Small intestine (tissue), 7 donors: ENCODE measurements around the gene COP1. TPM values are rescaled to one million over a fixed set of nuclear protein-coding genes. Genes with fewer than 3 reads are reported as not detected.
"Not testable (repeated sequence)": the region's sequence is repeated elsewhere in the genome, so short reads cannot be mapped to it uniquely, and the experiment has no call there.

Source experiments
- DNase-seq, 2 donors: peaks; one replicate each; pipeline versions ENCODE4 v3.0.0 to v3.0.0-alpha.2; 2013
- FAIRE-seq: peaks from 2 replicates; lab custom pipeline; 2012; peaks lifted over from hg19 to GRCh38; lab: Jason Lieb, UNC
- H3K27ac ChIP-seq, 3 donors: one replicate each; pipeline ENCODE4 v1.5.1; 2013; ENCODE audit warnings: low read length in 2 of 3, mild to moderate bottlenecking in 2 of 3, control low read depth in 1 of 3, inconsistent platforms in 1 of 3, low read depth in 1 of 3, moderate library complexity in 1 of 3
- H3K27me3 ChIP-seq, 3 donors: one replicate each; pipeline ENCODE4 v1.6.1; 2013; ENCODE audit warnings: low read length in 3 of 3, inconsistent platforms in 1 of 3; ENCODE audit not compliant: control insufficient read depth in 3 of 3, insufficient read depth in 3 of 3
- H3K36me3 ChIP-seq, 3 donors: one replicate each; pipeline ENCODE4 v1.6.1; 2013; ENCODE audit warnings: low read length in 3 of 3, inconsistent platforms in 1 of 3, low read depth in 1 of 3, mild to moderate bottlenecking in 1 of 3, moderate library complexity in 1 of 3; ENCODE audit not compliant: control insufficient read depth in 3 of 3, insufficient read depth in 2 of 3
- H3K4me1 ChIP-seq, 3 donors: one replicate each; pipeline ENCODE4 v1.6.1; 2013; ENCODE audit warnings: low read length in 2 of 3, inconsistent platforms in 1 of 3, low read depth in 1 of 3, mild to moderate bottlenecking in 1 of 3, moderate library complexity in 1 of 3; ENCODE audit not compliant: control insufficient read depth in 3 of 3, insufficient read depth in 2 of 3
- H3K4me3 ChIP-seq, 3 donors: one replicate each; pipeline ENCODE4 v1.5.1; 2013; ENCODE audit warnings: low read length in 3 of 3, control low read depth in 1 of 3, inconsistent platforms in 1 of 3, low read depth in 1 of 3, mild to moderate bottlenecking in 1 of 3, moderate library complexity in 1 of 3
- H3K9me3 ChIP-seq, 2 donors: one replicate each; pipeline ENCODE4 v1.6.1; 2013; ENCODE audit warnings: low read depth in 1 of 2, low read length in 1 of 2; ENCODE audit not compliant: control insufficient read depth in 2 of 2, insufficient read depth in 1 of 2
- WGBS, 3 donors: extraction: QIAGEN DNeasy Blood & Tissue Kit; methylation state at CpG; one replicate each; pipeline ENCODE4 v1.1.7; 2013; 5-methylcytosine and 5-hydroxymethylcytosine counted together
- polyA plus RNA-seq, 4 donors: library from polyadenylated mRNA; stranded (reverse) in 3 of 4; unstranded in 1 of 4; fragments of 200-250 nt in 3 of 4; fragments of 120-200 nt in 1 of 4; gene quantifications; one replicate each; pipeline versions ENCODE4 v1.2.1 to v1.2.3, GENCODE V29; 2013
- donor health status: healthy with polysubstance abuse.
- donor health status: control.
- donor health status: control.
- donor health status: Bipolar disorder and iron deficiency.
- donor health status: healthy.

COP1 gene
- polyA plus RNA-seq, 4 donors: 34.2 to 68.4 (median 42.7) TPM

DNA sequence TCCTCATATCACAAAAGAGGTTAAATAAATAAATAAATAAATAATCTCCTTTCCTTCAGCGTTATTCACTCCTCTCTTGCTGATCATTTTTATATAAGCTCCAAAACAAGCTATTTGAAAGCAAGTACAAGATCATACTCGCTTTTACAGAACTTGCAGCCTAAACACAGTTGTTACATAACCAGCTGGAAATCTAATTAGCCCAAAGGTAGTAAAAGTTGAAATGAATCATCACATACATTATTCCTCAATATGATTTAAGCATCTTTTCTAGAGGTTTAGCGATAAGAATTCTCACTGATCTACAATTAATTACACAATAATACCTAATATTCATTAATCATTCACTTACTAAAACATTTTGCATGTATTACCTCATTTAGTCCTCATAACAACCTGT lies 160.2 kb downstream of the COP1 start:
- no peak for FAIRE-seq
- 57 to 91% (median 75%) methylated on average over 3 of the region's 3 CpGs for WGBS, 3 donors
- DNase-seq: peak in 1 of 2 donors; percentile 61

DNA sequence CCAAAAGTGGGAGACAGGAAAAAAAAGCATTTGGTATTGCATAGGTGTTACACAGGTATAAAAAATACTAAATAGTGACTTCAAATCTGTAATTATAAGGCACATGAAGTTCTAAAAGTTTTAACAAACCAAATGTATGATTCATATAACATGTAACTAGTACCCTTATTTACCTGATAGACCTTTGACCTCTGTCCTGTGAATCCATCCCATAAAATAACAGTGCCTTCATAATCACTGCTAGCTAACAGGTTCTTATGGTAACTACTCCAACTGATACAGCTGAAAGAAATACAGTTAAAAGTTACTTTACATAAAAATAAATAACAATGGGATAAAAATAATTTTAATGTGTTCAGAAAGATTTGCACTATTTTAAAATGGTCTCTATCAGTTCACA lies 163.5 kb downstream of the COP1 start:
- no peak overlapping the region for H3K27ac ChIP-seq
- no peaks in the 10 kb centered on the region for H3K9me3 ChIP-seq
- peak in 1 of 2 donors; percentile 54 for DNase-seq
- H3K27me3 ChIP-seq: no peaks in the 10 kb centered on the region
- no peak overlapping the region for H3K4me3 ChIP-seq
- FAIRE-seq: no peak
- H3K4me1 ChIP-seq: no peaks in the 10 kb centered on the region
- H3K36me3 ChIP-seq: peaks cover 0 to 25% (median 0%) of the 10 kb centered on the region in 3 donors

More for the DNA sequence above, 160.2 kb downstream of the COP1 start:
- no peak overlapping the region for H3K4me3 ChIP-seq
- H3K27ac ChIP-seq: no peak overlapping the region
- H3K36me3 ChIP-seq: peaks cover 0 to 12% (median 0%) of the 10 kb centered on the region in 3 donors
- no peaks in the 10 kb centered on the region for H3K9me3 ChIP-seq
- no peaks in the 10 kb centered on the region for H3K4me1 ChIP-seq
- no peaks in the 10 kb centered on the region for H3K27me3 ChIP-seq

DNA sequence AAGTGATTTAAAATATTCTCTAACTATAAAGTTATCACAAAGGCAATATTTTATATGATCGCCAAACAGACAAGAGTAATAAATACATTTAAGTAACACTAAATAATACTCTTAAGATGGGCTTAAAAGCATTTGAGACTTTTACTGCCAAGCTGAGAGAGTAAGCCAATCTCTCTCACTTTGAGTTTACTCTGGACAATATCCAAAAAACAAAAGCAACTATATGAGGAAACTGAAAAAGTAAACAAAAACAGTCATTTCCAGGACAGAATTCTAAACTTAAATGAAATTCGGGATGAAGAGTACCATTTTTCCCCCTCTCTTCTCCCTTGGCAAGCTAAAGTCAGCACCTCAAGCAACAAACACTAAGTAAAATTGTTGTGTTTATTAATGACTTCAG lies 173.2 kb downstream of the COP1 start:
- Histone ChIP-seq H3K27me3 (no peaks in the 10 kb centered on the region), H3K4me1 (peaks cover 0 to 2% (median 0%) of the 10 kb centered on the region in 3 donors), H3K9me3 (no peaks in the 10 kb centered on the region), H3K4me3 (no peak overlapping the region), H3K36me3 (peaks cover 0 to 7% (median 0%) of the 10 kb centered on the region in 3 donors), H3K27ac (no peak overlapping the region)
- DNase-seq (no peak), FAIRE-seq (no peak)
- 50 to 71% (median 58%) methylated on average over 2 of the region's 2 CpGs for WGBS, 3 donors

DNA sequence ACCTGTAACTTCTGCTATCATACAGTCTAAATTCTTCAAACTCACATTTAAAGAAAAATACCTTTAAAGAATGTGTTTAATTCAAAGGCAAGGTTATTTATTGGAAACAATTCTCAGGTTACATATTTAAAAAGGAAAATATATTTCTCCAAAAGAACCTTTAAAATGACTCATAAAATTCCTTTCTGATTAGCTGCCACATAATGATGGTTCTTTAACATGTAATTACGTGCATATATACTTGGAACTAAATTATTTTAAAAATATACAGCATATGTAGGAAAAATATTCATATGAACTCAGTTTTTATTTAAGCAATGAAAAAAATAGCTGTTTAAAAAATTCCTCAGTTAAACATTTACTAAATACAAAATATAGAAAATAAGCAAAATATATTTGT lies 173.6 kb downstream of the COP1 start:
- peak; percentile 94 for FAIRE-seq
- H3K4me3 ChIP-seq: no peak overlapping the region
- no peak overlapping the region for H3K27ac ChIP-seq
- H3K36me3 ChIP-seq: peaks cover 0 to 8% (median 2%) of the 10 kb centered on the region in 3 donors
- H3K4me1 ChIP-seq: peaks cover 0 to 2% (median 0%) of the 10 kb centered on the region in 3 donors
- 87 to 90% (median 89%) methylated on average over 1 of the region's 1 CpG for whole genome bisulfite sequencing, 3 donors
- H3K9me3 ChIP-seq: no peaks in the 10 kb centered on the region
- no peak for DNase-seq
- no peaks in the 10 kb centered on the region for H3K27me3 ChIP-seq

DNA sequence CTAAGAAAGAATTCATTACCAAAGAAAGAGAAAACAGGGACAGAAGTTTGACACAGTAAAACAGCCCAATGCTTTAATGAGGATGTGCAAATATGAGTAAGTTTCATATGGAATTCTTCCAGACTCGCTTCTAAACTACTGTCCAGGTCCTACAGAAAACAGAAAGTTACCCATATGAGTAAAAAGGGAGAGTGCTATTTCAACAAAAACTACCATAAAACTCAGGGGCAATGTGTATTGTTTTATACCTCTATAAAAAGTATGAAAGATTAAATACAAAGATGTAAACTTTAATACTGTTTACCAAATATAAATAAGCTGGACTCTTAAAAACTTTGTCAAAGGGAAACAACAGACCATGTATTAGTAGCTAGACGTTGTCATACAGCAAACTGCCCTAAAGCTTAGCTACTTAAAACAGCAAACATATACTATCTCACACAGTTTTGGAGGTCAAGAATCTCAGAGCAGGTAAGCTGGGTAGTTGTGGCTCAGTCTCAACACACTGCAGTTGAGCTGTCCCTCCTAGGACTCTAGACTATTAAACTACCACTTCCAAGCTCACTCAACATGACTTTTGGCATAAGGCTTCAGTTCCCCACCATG lies 174.9 kb downstream of the COP1 start:
- 79 to 90% (median 86%) methylated on average over 2 of the region's 2 CpGs for WGBS, 3 donors
- Histone ChIP-seq H3K4me1 (peaks cover 0 to 2% (median 0%) of the 10 kb centered on the region in 3 donors), H3K9me3 (no peaks in the 10 kb centered on the region), H3K4me3 (no peak overlapping the region), H3K27me3 (no peaks in the 10 kb centered on the region), H3K36me3 (peaks cover 0 to 6% (median 2%) of the 10 kb centered on the region in 3 donors), H3K27ac (no peak overlapping the region)
- DNase-seq (no peak), FAIRE-seq (no peak)

DNA sequence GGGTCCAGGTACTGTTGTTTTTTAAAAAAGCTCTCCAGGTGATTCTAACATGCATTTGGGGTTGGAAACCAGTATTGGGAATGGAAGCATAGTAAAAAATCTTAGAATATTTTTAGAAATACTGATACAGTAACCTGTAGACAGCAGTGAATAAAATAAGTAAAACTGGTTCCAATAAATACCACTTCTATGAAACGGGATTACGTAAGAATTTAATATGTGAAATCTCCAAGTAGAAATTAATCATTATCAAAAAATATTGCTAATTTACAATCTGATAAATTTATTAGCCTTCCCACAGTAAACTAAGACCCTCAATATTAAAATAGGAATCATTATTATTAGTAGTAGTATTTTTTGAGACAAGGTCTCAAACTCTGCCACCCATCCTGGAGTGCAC lies 177.5 kb downstream of the COP1 start:
- FAIRE-seq (no peak), DNase-seq (no peak)
- Histone ChIP-seq H3K4me1 (peaks cover 0 to 1% (median 0%) of the 10 kb centered on the region in 3 donors), H3K4me3 (no peak overlapping the region), H3K27ac (no peak overlapping the region), H3K36me3 (peaks cover 0 to 9% (median 2%) of the 10 kb centered on the region in 3 donors), H3K27me3 (no peaks in the 10 kb centered on the region), H3K9me3 (no peaks in the 10 kb centered on the region)
- WGBS, 3 donors: 93 to 100% (median 97%) methylated on average over 2 of the region's 2 CpGs

DNA sequence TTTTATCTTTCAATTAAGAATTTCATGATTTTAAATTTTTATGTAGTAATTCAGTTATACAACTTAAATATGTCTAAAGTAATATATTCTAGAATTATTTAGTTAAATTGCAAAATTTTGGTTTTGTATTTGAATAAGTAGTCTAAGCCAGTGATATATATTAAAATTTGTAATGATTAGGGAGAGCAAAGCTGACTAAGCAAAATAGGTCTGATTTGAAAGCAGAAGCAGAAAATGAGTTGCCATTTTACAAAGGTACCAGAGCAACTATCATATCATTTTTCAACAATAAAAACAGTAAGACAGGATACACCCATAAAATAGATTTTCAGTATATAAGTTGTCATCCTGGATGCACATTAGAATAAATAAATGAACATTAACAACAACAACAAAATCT lies 177.9 kb downstream of the COP1 start:
- FAIRE-seq: no peak
- Histone ChIP-seq H3K4me3 (no peak overlapping the region), H3K27ac (no peak overlapping the region), H3K9me3 (no peaks in the 10 kb centered on the region), H3K4me1 (no peaks in the 10 kb centered on the region), H3K36me3 (peaks cover 0 to 9% (median 2%) of the 10 kb centered on the region in 3 donors), H3K27me3 (no peaks in the 10 kb centered on the region)
- no peak for DNase-seq

DNA sequence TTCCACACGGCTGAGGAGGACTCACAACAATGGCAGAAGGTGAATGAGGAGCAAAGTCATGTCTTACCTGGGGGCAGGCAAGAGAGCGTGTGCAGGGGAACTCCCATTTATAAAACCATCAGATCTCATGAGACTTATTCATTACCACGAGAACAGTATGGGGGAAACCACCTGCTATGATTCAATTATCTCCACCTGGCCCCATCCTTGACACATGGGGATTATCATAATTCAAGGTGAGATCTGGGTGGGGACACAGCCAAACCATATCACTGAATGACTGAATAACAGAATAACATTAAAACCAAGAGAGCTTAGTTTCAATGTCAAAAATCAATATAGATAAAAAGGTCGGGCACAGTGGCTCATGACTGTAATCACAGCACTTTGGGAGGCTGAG lies 179.2 kb downstream of the COP1 start:
- not testable (repeated sequence) for H3K9me3 ChIP-seq, DNase-seq, H3K27ac ChIP-seq, H3K4me3 ChIP-seq, H3K36me3 ChIP-seq, FAIRE-seq, H3K27me3 ChIP-seq, H3K4me1 ChIP-seq
- 54 to 74% (median 56%) methylated on average over 4 of the region's 4 CpGs for WGBS, 3 donors

DNA sequence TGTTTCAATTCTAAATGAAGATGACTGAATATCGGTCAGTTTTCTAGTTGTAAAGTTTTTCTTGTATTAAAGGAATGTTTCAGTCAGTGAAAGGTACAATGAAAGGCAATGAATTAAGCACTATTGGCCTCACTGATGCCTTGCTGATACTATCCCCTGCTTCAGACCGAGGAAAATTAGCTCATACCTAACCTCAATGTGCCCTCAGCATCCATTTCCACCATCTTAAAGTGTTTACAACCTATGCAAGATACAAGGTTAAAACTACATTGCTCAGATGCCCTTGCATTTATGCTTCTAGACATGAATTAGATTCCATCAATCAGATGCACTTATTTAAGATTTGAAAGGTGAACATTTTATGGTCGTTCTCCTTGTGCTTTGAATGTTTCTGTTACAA lies 184.5 kb downstream of the COP1 start:
- Histone ChIP-seq H3K36me3 (peaks cover 0 to 28% (median 2%) of the 10 kb centered on the region in 3 donors), H3K27ac (no peak overlapping the region), H3K9me3 (no peaks in the 10 kb centered on the region), H3K4me3 (no peak overlapping the region), H3K4me1 (no peaks in the 10 kb centered on the region), H3K27me3 (no peaks in the 10 kb centered on the region)
- WGBS, 3 donors: 81 to 95% (median 89%) methylated on average over 3 of the region's 3 CpGs
- DNase-seq: no peak
- FAIRE-seq: no peak
